Mononuclear cell (primary cell): ENCODE measurements around the gene HEXIM1. TPM values are rescaled to one million over a fixed set of nuclear protein-coding genes. Genes with fewer than 3 reads are reported as not detected.

ENCODE experiments used
- H3K27me3 ChIP-seq: 2 replicates; pipeline ENCODE4 v1.6.0; 2011; ENCODE audit warnings: low read length, control low read depth; ENCODE audit not compliant: insufficient read depth
- H3K4me1 ChIP-seq: 2 replicates; pipeline ENCODE4 v1.5.1; 2011; ENCODE audit warnings: mild to moderate bottlenecking, low read length, control low read depth; ENCODE audit not compliant: insufficient read depth
- H3K4me3 ChIP-seq: 2 replicates; pipeline ENCODE4 v1.5.1; 2011; ENCODE audit warnings: mild to moderate bottlenecking, low read length, moderate library complexity
- H3K9me3 ChIP-seq: 2 replicates; pipeline ENCODE4 v1.5.1; 2011; ENCODE audit warnings: low read depth, mild to moderate bottlenecking, control low read depth, low read length
- total RNA-seq: library from RNA; depleted of rRNA; stranded (reverse); fragments of >200 nt; gene quantifications from one replicate; pipeline ENCODE4 v1.2.3, GENCODE V29; 2012

HEXIM1 gene
- total RNA-seq, 1 donor, result 17.9 TPM

DNA sequence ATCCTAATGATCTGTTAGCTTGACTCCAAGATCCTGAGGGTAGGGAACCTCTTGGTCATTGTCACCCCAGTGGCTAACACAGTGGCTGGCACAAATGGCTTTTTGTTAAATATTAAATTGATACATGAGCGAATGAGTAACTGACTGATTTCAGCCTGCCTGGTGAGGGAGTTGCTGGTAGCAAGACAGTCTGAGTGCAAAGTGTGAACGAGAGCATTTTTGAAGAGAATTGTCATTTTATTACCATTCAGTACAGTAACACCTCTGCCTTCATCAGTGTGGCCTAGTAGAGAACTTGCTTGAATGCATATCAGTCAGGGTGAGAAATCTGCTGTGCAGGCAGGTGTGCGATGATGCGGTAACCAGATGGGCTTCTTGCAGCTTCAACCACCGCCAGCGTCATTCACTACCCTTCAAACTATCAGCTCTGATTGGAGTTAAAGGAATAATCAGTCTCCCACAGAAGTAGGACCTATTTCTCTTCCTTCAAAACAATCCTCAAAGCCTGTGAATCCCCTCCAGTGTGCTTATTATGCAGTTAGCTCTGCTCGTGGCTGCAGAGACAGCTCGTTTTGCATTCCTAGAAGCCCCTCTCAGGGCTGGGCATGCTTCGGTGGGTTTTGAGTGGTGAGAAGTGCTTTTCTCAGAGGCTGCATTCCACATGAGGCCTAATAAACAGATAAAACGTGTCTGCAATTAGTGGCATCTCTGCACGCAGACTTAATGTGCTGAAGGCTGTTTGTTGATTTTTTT, 42.4 kb downstream of the HEXIM1 start:
- H3K9me3 ChIP-seq, result no peaks in the 10 kb centered on the region
- H3K4me3 ChIP-seq, result no peak overlapping the region
- no peaks in the 10 kb centered on the region for H3K4me1 ChIP-seq
- H3K27me3 ChIP-seq, result no peaks in the 10 kb centered on the region

DNA sequence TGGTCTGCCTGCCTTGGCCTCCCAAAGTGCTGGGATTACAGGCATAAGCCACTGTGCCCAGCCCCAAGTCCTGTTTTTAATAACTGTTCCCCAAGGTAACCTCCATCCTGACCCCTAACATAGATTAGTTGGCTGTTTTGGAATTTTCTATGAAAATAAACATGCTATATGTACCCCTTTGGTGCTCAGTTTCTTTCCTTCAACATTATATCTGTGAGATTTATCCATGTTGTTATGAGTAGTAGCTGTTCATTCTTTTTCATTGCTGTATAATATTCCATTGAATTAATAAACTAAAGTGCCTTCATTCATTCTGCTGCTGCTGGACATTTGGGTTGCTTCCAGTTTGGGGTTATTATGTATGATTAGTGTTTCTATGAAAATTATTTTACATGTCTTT, 47.1 kb downstream of the HEXIM1 start:
- H3K27me3 ChIP-seq, result no peaks in the 10 kb centered on the region
- no peak overlapping the region for H3K4me3 ChIP-seq
- no peaks in the 10 kb centered on the region for H3K9me3 ChIP-seq
- peaks cover 20% of the 10 kb centered on the region for H3K4me1 ChIP-seq

DNA sequence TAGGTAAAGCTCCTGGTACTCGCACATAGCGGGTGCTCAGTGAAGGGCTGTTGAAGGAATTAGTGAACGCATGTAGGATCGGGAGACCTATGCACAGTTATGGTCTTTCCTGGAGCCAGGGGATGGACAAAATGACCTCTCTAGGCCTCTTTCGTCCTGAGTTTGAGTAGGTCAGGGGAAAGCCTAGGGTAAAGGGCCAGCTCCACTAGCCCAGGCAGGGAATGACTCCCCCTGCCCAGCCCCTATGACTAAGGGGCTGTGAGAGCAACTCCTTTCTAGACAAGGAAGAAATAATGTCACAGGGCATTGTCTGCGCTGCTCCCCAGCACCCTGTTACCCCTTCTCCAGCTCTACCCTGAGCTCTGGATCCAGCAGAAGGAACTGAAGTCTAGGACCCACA, 48.8 kb downstream of the HEXIM1 start:
- no peaks in the 10 kb centered on the region for H3K27me3 ChIP-seq
- no peaks in the 10 kb centered on the region for H3K9me3 ChIP-seq
- H3K4me1 ChIP-seq, result peaks cover 37% of the 10 kb centered on the region
- no peak overlapping the region for H3K4me3 ChIP-seq

DNA sequence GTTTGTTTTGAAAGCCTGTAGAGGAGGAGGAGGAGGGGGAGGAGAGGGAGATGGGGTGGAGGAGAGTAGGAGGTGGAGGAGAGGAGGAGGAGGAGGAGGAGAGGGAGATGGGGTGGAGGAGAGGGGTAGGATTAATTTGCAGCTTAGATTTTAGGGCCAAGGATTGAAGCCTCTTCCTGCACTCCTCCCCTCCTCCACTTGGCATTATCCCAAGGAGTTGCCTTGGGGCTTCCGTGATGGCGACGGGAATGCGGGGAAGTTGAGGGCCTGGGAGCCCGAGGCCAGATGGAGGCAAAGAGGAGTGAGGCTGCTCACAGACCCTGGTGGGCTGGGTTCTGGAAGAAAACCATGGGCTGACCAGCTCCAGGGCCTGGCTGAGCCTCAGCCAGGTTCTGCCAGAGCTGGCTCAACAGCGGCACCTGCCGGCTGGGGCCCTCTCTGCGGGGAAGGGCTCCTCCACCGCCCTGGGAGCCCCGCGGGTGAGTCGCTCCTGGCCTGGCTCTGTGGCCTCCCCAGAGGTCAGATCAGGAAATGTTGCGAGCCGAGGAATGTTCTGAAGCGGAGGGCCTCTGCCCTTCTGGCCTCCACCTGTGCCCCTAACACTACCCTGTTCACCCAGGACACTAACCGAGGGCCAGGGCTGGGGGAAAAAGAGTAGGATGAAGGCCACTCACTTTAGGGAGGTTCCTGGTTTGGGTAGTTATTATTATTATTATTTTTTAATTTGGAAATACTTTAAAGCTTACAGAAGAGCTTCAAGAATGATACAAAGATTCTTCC, 49.5 kb downstream of the HEXIM1 start:
- no peak overlapping the region for H3K4me3 ChIP-seq
- peaks cover 40% of the 10 kb centered on the region for H3K4me1 ChIP-seq
- no peaks in the 10 kb centered on the region for H3K27me3 ChIP-seq
- H3K9me3 ChIP-seq, result no peaks in the 10 kb centered on the region

DNA sequence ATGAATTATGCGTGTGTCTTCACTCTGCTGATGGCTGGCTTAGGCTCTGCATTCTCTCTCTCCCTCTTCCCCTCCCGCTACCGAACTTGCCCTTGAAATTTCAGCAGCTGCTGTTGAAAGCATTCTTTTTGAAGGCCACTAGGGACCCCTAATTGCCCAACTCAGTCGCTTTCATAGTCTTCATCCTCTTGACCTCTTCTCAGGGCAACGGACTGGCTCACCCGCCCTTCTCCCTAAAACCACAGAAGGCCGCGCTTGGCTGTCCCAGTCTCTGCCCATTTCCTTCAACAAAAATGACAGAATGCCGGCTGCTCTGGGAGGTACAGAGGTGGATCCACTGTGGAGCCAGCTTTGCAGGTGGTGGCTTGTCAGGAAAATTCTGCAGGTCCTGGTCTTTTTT, 52.4 kb downstream of the HEXIM1 start:
- no peaks in the 10 kb centered on the region for H3K9me3 ChIP-seq
- H3K27me3 ChIP-seq, result no peaks in the 10 kb centered on the region
- peaks cover 46% of the 10 kb centered on the region for H3K4me1 ChIP-seq
- no peak overlapping the region for H3K4me3 ChIP-seq

DNA sequence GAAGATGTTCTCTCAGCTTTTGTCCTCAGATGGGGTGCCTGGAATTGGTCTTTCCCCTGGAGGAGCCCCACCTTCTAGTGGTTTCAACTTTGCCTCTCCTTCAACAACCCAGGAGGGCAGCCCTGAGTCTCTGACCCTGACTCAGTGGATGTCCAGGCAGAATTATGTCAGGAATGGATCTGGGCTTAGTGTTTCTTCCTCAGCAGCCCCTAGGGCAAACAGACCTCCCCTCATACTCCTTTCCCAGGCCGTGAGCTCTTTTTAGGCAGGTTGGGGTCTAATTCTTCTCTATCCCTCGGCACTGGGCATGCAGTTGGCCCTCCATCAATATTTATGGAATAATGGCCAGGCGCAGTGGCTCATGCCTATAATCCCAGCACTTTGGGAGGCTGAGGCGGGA, 53.2 kb downstream of the HEXIM1 start:
- Histone ChIP-seq H3K9me3 (no peaks in the 10 kb centered on the region), H3K27me3 (no peaks in the 10 kb centered on the region), H3K4me1 (peaks cover 46% of the 10 kb centered on the region), H3K4me3 (no peak overlapping the region)

Other genes with a start within 250 kb of the HEXIM1 start
- gene EFTUD2, start 249.0 kb upstream of the HEXIM1 start, total RNA-seq, result 132 TPM
- gene GFAP, start 233.0 kb upstream of the HEXIM1 start, total RNA-seq, result 0.52 TPM
- 0.10 TPM for gene KIF18B, start 200.7 kb upstream of the HEXIM1 start, total RNA-seq
- not detected for gene C1QL1, start 180.2 kb upstream of the HEXIM1 start, total RNA-seq
- gene DCAKD, start 96.8 kb upstream of the HEXIM1 start, total RNA-seq, result 8.9 TPM
- gene NMT1, start 87.2 kb upstream of the HEXIM1 start, total RNA-seq, result 35.2 TPM
- 1.9 TPM for gene PLCD3, start 16.0 kb upstream of the HEXIM1 start, total RNA-seq
- 6.9 TPM for gene ACBD4, start 12.8 kb upstream of the HEXIM1 start, total RNA-seq
- gene HEXIM2, start 13.4 kb downstream of the HEXIM1 start, total RNA-seq, result 3.4 TPM
- gene FMNL1, start 73.4 kb downstream of the HEXIM1 start, total RNA-seq, result 202 TPM
- gene SPATA32, start 113.6 kb downstream of the HEXIM1 start, total RNA-seq, result 0.10 TPM
- gene MAP3K14, start 168.5 kb downstream of the HEXIM1 start, total RNA-seq, result 17.4 TPM